NT2/D1 (cell line): ENCODE data around the gene COL6A2.

Source experiments
- SUZ12 ChIP-seq: IDR thresholded peaks from 2 replicates; pipeline ENCODE4 v1.6.1; 2011; ENCODE audit not compliant: insufficient read length, insufficient read depth; ENCODE audit errors: extremely low read depth
- YY1 ChIP-seq: IDR thresholded peaks from 2 replicates; pipeline ENCODE4 v1.6.1; 2011; ENCODE audit not compliant: insufficient read length, insufficient read depth
- ZNF274 ChIP-seq: IDR thresholded peaks from 2 replicates; pipeline ENCODE4 v1.6.1; 2011; ENCODE audit warnings: mild to moderate bottlenecking, low read depth, low read length

DNA sequence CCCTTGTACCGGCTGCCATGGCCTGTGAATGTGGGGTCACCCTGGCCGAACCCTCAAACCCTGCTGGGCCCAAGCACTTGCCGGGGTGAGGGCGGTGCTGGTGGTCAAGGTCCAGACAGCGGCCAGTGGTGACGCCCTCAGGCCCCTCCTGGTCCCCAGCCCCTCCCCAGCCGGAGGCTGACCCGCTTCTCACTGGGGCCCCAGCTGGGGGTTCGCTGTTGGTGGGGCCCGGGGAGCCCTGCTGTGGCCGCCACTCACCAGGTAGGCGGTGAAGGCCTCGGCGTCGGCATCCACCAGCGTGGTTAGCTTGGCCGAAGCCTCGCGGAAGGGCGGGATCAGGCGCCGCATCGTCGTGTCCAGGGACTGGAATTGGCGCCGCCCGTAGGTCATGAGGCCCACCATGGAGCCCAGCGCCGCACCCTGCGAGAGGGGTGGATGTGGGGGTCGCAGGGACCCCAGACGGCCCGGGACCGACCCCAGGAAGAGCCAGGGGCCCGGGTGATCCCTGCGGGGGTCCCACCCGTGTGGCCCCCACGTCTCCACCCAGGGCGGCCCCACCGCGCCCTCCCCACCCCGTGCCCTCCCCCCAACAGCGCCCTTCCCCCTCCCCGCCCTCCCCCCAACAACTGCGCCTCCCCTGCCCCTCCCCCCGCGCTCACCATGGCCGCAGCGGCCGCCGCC is 47.4 kb downstream of the COL6A2 start:
- no peak for TF ChIP-seq YY1
- no peak for TF ChIP-seq ZNF274
- TF ChIP-seq SUZ12, result no peak
